ENCODE measurements around the gene IPO4.
A peak's percentile ranks its signal among the peaks of the same experiment; 100 is the strongest.
"Not testable (repeated sequence)": the region's sequence is repeated elsewhere in the genome, so short reads cannot be mapped to it uniquely, and the experiment has no call there.

The IPO4 gene

DNA sequence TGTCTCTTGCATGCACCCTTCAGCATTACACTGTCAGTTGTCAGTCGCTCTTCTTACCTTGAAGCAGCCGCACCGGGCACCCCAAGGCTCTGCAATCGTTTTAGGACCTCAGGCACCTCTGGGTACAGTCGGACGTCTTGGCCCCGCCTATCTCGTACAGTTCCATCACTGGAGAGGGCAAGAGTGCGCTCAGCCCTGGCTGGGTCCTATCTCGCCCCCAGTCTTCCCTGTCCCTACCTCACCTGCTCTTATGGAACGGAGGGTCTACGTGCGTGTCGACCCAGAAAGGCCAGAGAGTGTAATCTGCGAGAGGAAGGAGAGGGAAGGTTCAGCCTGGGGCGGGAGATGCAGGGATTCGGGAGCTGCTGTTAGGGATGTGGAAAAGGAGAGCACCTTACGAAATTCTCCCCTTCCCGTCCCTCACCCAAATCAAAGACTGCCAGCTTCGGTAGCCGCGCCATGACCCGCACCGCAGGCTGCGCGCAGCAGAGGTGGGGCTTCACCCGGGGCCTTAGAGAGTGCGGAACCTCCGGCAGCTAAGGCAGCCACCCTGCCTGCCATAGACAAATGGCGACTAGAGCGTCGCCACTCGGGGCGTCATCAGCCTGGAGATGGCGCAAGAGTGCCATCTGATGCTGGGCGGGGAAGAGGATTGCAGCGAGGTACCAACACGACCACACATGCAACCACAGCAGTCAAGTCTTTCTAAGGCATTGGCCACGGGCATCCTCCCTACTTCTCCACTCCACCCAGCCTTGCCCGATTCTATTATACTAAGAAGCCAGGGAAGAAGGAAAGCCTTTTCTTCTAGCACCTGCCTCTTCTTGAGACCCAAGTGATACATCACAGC lies 27.1 kb upstream of the IPO4 start, which contains the start of gene MDP1:
Gene MDP1 (minus strand): TSS at position 572 of the 850 bp plus-strand sequence. CDS start 111 bp downstream, at position 461.
- DNase-seq: peak; percentile 29 to 93 (median 75)

- no peak for DNase-seq
These were observed 25.4 kb upstream of the IPO4 start for GRCh38 chr14:24213866-24214662.

DNA sequence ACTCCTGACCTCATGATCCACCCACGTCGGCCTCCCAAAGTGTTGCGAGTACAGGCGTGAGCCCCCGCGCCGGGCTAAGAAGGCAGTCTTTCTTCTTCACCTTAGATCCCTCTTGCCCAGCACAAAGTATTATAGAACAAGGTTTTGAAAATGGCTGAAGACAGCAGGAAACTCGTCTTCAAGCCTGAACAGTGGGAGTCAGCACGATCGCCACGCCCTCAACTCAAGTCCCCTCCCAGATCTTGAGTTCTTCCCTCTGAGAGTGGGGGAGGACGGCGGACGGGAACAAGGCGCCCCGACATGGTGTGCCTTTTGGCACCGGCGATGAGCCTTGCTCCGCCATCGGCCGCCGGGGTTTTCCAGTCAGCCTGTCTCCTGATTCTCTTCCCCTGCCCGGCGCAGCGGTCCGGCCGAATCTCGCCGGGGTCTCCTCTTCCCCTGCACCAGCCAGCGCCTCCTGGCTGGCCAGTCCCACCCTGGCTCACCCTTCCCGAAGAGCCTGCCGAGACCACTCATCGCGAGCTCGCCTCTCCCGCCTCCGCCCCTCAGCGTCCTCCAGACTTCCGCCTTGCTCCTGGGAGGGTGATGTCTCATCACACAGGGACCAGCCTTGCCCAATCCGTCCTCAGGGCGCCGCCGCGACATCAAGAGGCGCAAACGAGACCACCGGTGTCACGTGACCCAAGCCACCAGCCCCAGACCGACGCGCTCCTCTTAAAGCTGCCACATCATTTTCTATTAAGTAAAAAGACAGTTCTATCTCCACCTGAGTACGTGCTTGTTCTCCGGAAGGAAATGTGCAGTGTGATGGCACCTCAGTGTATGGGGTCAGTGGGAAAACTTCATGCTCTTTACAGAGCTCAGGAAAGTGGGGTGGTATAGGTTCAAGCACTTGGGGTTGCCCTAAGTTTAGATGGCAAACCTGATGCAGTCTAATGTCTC lies 24.6 kb upstream of the IPO4 start, which contains the start of gene CHMP4A:
Gene CHMP4A (minus strand): TSS at position 565 of the 942 bp plus-strand sequence. CDS start 49 bp downstream, at position 516.
- peak; percentile 37 to 97 (median 88) for DNase-seq

DNA sequence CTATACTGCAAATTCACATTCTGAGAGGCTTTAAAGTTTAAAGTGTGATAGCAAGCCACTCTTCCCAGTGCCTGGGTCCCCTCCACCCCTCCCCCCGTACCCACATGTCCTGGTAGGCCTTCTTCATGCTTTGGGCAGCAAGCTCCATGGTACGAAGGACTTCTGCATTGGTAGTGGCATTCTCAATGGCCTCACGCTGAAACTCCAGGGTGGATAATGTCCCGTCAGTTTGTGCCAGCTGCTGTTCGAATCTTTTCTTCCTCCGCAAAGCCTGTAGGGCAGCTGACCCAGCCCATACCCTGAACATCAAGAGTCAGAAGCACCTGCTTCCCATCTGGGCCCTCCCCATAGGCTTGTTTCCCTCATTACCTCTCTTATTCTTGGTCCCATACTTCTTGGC lies 22.7 kb upstream of the IPO4 start:
- DNase-seq: no peak

- no peak for DNase-seq
These were observed 19.0 kb upstream of the IPO4 start for GRCh38 chr14:24207625-24208024.

DNA sequence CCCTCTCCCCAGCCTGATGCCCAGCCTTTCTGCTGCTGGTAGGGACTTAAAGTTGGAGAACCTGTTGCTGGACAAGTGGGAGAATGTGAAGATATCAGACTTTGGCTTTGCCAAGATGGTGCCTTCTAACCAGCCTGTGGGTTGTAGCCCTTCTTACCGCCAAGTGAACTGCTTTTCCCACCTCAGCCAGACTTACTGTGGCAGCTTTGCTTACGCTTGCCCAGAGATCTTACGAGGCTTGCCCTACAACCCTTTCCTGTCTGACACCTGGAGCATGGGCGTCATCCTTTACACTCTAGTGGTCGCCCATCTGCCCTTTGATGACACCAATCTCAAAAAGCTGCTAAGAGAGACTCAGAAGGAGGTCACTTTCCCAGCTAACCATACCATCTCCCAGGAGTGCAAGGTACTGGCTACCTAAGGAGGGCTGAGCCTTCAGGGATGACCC lies 18.5 kb upstream of the IPO4 start:
- no peak for DNase-seq

- DNase-seq: no peak
These were observed 17.9 kb upstream of the IPO4 start for GRCh38 chr14:24206260-24207103.

DNA sequence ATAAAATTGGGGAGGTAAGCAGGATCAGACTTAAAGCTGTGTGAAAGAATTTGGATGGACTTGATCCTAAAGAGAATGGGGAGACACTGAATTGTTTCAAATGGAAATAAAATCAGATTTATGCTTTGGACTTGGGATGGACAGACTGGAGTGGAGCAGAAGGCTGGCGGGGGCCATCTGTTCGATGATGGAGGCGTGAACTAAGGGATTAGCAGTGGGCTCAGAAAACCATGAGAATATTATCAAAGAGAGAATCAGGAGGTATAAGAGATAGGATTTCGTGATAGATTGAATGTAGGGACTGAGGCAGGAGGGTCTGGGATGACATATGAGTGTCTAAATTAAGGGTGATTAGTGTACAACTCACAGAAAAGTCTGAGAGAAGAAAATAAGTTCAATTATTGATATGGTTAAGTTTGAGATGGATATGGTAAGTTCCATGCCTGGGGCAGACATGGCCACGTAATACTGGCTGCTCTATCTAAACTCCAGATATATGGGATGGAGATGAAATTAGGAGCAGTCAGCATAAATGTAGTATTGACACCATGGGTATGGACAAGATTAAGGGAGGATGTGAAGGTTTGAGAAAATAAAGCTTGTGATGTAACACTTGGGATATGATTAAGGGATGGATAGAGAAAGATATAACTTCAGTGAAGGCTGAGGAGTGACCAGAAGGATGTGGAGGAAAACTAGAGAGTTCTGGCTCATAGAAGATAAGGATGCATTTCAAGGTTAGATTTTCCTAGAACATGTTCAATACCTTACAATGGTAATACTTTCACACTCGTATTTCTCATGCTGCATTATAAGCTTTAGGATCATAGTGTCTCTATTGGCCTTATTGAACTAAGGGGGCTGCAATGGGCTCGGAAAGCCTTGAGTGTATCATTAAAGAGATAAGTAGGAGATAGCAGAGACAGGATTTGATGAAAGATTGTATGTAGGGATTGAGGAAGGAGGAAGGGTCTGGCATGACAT lies 15.8 kb upstream of the IPO4 start:
- DNase-seq: no peak

- not testable (repeated sequence) for DNase-seq
These were observed 14.8 kb upstream of the IPO4 start for GRCh38 chr14:24203249-24203886.

GRCh38 chr14:24202538-24202937 lies 13.9 kb upstream of the IPO4 start:
- not testable (repeated sequence) for DNase-seq

- no peak for DNase-seq
These were observed 10.4 kb upstream of the IPO4 start for GRCh38 chr14:24198814-24199524.

GRCh38 chr14:24197056-24197450 lies 8.4 kb upstream of the IPO4 start:
- DNase-seq: no peak

- no peak for DNase-seq
These were observed 7.7 kb upstream of the IPO4 start for GRCh38 chr14:24196071-24197055.

GRCh38 chr14:24195186-24196070 lies 6.8 kb upstream of the IPO4 start, which contains the start of gene TM9SF1:
TSS of gene TM9SF1 (minus strand) at chr14:24195441. CDS start at chr14:24195019, 422 bp downstream.
- peak; percentile 38 to 88 (median 74) for DNase-seq

GRCh38 chr14:24194873-24195185 lies 6.2 kb upstream of the IPO4 start:
- DNase-seq: no peak

Measured in nucleus accumbens (tissue), 56 donors.